HepG2 (cell line): ENCODE results near the gene ETHE1. TPM values are rescaled to one million over a fixed set of nuclear protein-coding genes. Genes with fewer than 3 reads are reported as not detected.

ENCODE experiments used
- ATAC-seq: fragments of 200-7000 bp; cut with Tn5 transposase; 3 replicates; pipeline ENCODE4 v1.9.1; 2020; ENCODE audit warnings: mild to moderate bottlenecking, moderate library complexity
- BruUV-seq: library from RNA; stranded (reverse); fragments of 400-500 nt; replicated peaks from 2 replicates; lab custom pipeline; 2021; lab: Mats Ljungman, UMichigan
- CTCF ChIA-PET: fragments of 300-600 bp; formaldehyde crosslinking; extraction: SDS; loops from one replicate; lab custom pipeline; 2021; ENCODE audit warnings: low total read pairs, inconsistent platforms, low intra/inter-chr PET ratio; lab: Yijun Ruan, JAX
- POLR2A ChIA-PET: fragments of 350-600 bp; sonication (Branson Sonifier 250); formaldehyde crosslinking; loops from one replicate; lab custom pipeline; 2020; ENCODE audit warnings: antibody characterized with exemption, inconsistent platforms; lab: Yijun Ruan, JAX
- DNase-seq: peaks from one replicate; pipeline ENCODE4 v3.0.0-alpha.2; 2015; ENCODE audit warnings: low spot score
- FAIRE-seq: peaks from 3 replicates; lab custom pipeline; 2011; peaks lifted over from hg19 to GRCh38; lab: Jason Lieb, UNC
- H2AFZ ChIP-seq: one replicate; pipeline ENCODE4 v1.6.1; 2011; ENCODE audit warnings: low read length, inconsistent platforms
- H3K27ac ChIP-seq: fragments of 300-600 bp; 3 replicates; pipeline ENCODE4 v1.8.0; 2011; ENCODE audit warnings: mixed run types, mild to moderate bottlenecking, mixed read lengths, low read length, inconsistent platforms; ENCODE audit not compliant: insufficient read depth; ENCODE audit errors: extremely low read length
- H3K27me3 ChIP-seq, 2 experiments: fragments of 200-600 bp in 1 of 2; 2 replicates in 1 of 2; 3 replicates in 1 of 2; pipeline versions ENCODE4 v1.6.0 to v1.8.0; 2011; ENCODE audit warnings: low read length in 2 of 2, mild to moderate bottlenecking in 2 of 2, moderate library complexity in 2 of 2, inconsistent platforms in 1 of 2; ENCODE audit not compliant: insufficient read depth in 2 of 2, control insufficient read depth in 1 of 2
- H3K36me3 ChIP-seq, 2 experiments: fragments of 200-600 bp in 1 of 2; replicated peaks in 1 of 2; 2 replicates in 1 of 2; 3 replicates in 1 of 2; pipeline versions ENCODE4 v1.5.1 to v1.8.0; 2011; ENCODE audit warnings: low read length in 2 of 2, inconsistent platforms in 1 of 2; ENCODE audit not compliant: insufficient read depth in 2 of 2, control insufficient read depth in 1 of 2
- H3K4me1 ChIP-seq: 2 replicates; pipeline ENCODE4 v1.5.1; 2012; ENCODE audit warnings: low read length, inconsistent platforms; ENCODE audit not compliant: insufficient read depth
- H3K4me2 ChIP-seq: 2 replicates; pipeline ENCODE4 v1.6.0; 2011; ENCODE audit warnings: low read depth, low read length, inconsistent platforms
- H3K4me3 ChIP-seq, 3 experiments: fragments of 200-600 bp in 1 of 3; sonication (generic), shearing (Covaris generic) in 1 of 3; replicated peaks in 1 of 3; 2 replicates each; pipeline ENCODE4 v1.5.1; 2011 to 2016; ENCODE audit warnings: low read length in 3 of 3, inconsistent platforms in 2 of 3, low read depth in 2 of 3, mild to moderate bottlenecking in 2 of 3, control low read depth in 1 of 3, mixed read lengths in 1 of 3; ENCODE audit not compliant: insufficient read depth in 1 of 3
- H3K79me2 ChIP-seq: one replicate; pipeline ENCODE4 v1.6.1; 2011; ENCODE audit warnings: low read length, inconsistent platforms; ENCODE audit not compliant: insufficient read depth
- H3K9ac ChIP-seq: 2 replicates; pipeline ENCODE4 v1.6.0; 2011; ENCODE audit warnings: mild to moderate bottlenecking, low read depth, low read length, inconsistent platforms; ENCODE audit not compliant: insufficient read depth
- H3K9me3 ChIP-seq: 2 replicates; pipeline ENCODE4 v1.5.1; 2012; ENCODE audit warnings: mild to moderate bottlenecking, low read length
- H4K20me1 ChIP-seq: 2 replicates; pipeline ENCODE4 v1.6.0; 2011; ENCODE audit warnings: inconsistent platforms, mild to moderate bottlenecking, low read length, moderate library complexity; ENCODE audit not compliant: insufficient read depth
- CHD4 ChIP-seq: fragments of 200-600 bp; sonication (generic); IDR thresholded peaks from 2 replicates; pipeline ENCODE4 v1.7.0; 2017; ENCODE audit warnings: mild to moderate bottlenecking, low read length, borderline replicate concordance
- KLF15 ChIP-seq: sonication (generic); formaldehyde crosslinking; IDR thresholded peaks from 2 replicates; pipeline ENCODE4 v1.8.1; 2023; ENCODE audit warnings: borderline replicate concordance, mild to moderate bottlenecking, inconsistent platforms, missing genetic modification reagents, mixed read lengths
- TCF7L2 ChIP-seq: IDR thresholded peaks from 2 replicates; pipeline ENCODE4 v1.6.1; 2011; ENCODE audit warnings: mild to moderate bottlenecking, low read depth, low read length, moderate library complexity
- ZNF121 ChIP-seq: sonication (generic); formaldehyde crosslinking; IDR thresholded peaks from 2 replicates; pipeline ENCODE4 v1.5.0; 2020; ENCODE audit warnings: mild to moderate bottlenecking, missing genetic modification reagents
- ZNF496 ChIP-seq: sonication (generic); formaldehyde crosslinking; IDR thresholded peaks from 2 replicates; pipeline ENCODE4 v1.8.1; 2023; ENCODE audit warnings: mild to moderate bottlenecking, moderate library complexity, missing genetic modification reagents; ENCODE audit not compliant: insufficient replicate concordance
- WGBS: methylation state at CpG from one replicate; pipeline ENCODE4 v1.1.6; 2017; ENCODE audit warnings: low lambda C conversion rate; 5-methylcytosine and 5-hydroxymethylcytosine counted together
- in situ Hi-C: cut with HindIII; loops from 2 replicates; pipeline ENCODE4 v1.10.0; 2017; ENCODE audit warnings: low pct_unique_long_range_greater_than_20kb; ENCODE audit not compliant: extremely low pct_ligation_motif_present
- intact Hi-C: fragments of 100-400 bp; cut with micrococcal nuclease; formaldehyde crosslinking; loops from one replicate; pipeline ENCODE4 v1.10.0; 2022; ENCODE audit not compliant: unreplicated experiment
- polyA plus RNA-seq, 8 experiments: library from polyadenylated mRNA; depleted of rRNA in 3 of 8; stranded (reverse) in 7 of 8; unstranded in 1 of 8; fragments of >200 nt; fragmentation: Illumina TruSeq in 4 of 8; extraction: Trizol in 4 of 8; gene quantifications; 2 replicates each; pipeline versions ENCODE4 v1.2.1 to v1.2.3, GENCODE V29; 2011 to 2016; ENCODE audit warnings: low read depth in 4 of 8, missing spikeins in 1 of 8, mixed read lengths in 1 of 8; ENCODE audit not compliant: insufficient read depth in 1 of 8
- total RNA-seq, 5 experiments: library from RNA; depleted of rRNA; stranded (reverse); fragments of >200 nt; fragmentation: Illumina TruSeq; extraction: Trizol; gene quantifications; 2 replicates each; pipeline ENCODE4 v1.2.3, GENCODE V29; 2016; ENCODE audit warnings: low read depth in 1 of 5
- TF ChIP-seq, protein P1 (sequence below), 2 experiments: fragments of 450-650 bp in 1 of 2; sonication (generic) in 1 of 2; formaldehyde crosslinking in 1 of 2; IDR thresholded peaks; 2 replicates each; pipeline versions ENCODE4 v1.6.1 to v1.8.0; 2016 to 2022; ENCODE audit warnings: antibody characterized with exemption in 1 of 2, mild to moderate bottlenecking in 1 of 2, missing genetic modification reagents in 1 of 2

Gene ETHE1
- total and polyA plus RNA-seq, 2 of the 13 experiments (the other 11 are each of a cell fraction or from before 2014, with no cell fraction given): 32.5 to 58.4 TPM

- in situ Hi-C loops (no loop called here), intact Hi-C loops (no loop called here)
- Histone ChIP-seq H3K4me3 (no peak overlapping the region), H3K79me2 (no peaks in the 10 kb centered on the region), H3K36me3 (peaks cover 4 to 9% of the 10 kb centered on the region in 2 experiments; a peak in 2 of 5 replicates), H3K4me2 (no peak overlapping the region), H3K9ac (no peak overlapping the region), H2AFZ (no peak overlapping the region), H3K9me3 (no peaks in the 10 kb centered on the region), H3K27ac (no peak overlapping the region), H3K4me1 (no peaks in the 10 kb centered on the region), H3K27me3 (no peaks in the 10 kb centered on the region), H4K20me1 (no peaks in the 10 kb centered on the region)
- ChIA-PET POLR2A (interaction anchor here (0.7 to 1.8 kb wide), 4 partner anchors 9 to 14 kb away, joined by 3 to 6 read pairs (median 4); no protein-coding TSS in a partner anchor), CTCF (no interaction called here)
- DNase-seq: no peak
- 95% methylated on average over 7 of the region's 7 CpGs for WGBS
- TF ChIP-seq ZNF121 (CRISPR knock-in tag): peak; percentile 46; the same call in 1 of the 2 replicates
- no peak for TF ChIP-seq ZNF496 (CRISPR knock-in tag)
- TF ChIP-seq CHD4: no peak
- FAIRE-seq: no peak
- BruUV-seq: no TSS peak
- ATAC-seq: no peak
Measured at GRCh38 chr19:43489979-43490599, 36.9 kb downstream of the ETHE1 start.

DNA sequence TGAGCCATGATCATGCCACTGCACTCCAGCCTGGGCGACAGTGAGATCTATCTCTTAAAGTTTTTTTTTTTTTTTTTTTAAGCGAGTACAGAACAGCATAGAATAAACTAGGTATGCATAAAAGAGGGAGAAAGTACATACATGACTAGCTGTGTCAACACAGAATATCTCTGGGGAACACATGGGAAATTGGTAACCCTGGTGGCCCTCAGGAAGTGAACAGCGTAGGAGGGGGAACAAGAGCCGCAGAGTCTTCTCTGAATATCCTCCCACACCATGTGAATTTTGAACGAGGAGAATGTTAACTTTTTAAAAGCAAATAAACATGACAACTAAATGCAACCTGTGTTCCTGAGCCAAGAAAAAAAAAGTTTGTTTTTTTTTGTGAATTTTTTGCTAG, 37.7 kb downstream of the ETHE1 start:
- Histone ChIP-seq H3K9me3 (no peaks in the 10 kb centered on the region), H3K4me2 (no peak overlapping the region), H3K27me3 (no peaks in the 10 kb centered on the region), H3K4me3 (no peak overlapping the region), H3K27ac (no peak overlapping the region), H3K9ac (no peak overlapping the region), H4K20me1 (no peaks in the 10 kb centered on the region), H3K79me2 (no peaks in the 10 kb centered on the region), H3K4me1 (no peaks in the 10 kb centered on the region), H3K36me3 (peaks cover 3 to 4% of the 10 kb centered on the region in 2 experiments; a peak in 1 of 5 replicates), H2AFZ (no peak overlapping the region)
- POLR2A ChIA-PET: interaction anchor here (0.7 kb wide), 1 partner anchor 15 kb away, joined by 4 read pairs; no protein-coding TSS in a partner anchor
- 81% methylated on average over 5 of the region's 5 CpGs for WGBS
- no peak for FAIRE-seq
- intact Hi-C loops (no loop called here), in situ Hi-C loops (no loop called here)
- BruUV-seq: no TSS peak
- CTCF ChIA-PET: no interaction called here
- DNase-seq: no peak
- TF ChIP-seq KLF15 (CRISPR knock-in tag) (no peak), TCF7L2 (no peak)
- TF ChIP-seq, protein P1, sequence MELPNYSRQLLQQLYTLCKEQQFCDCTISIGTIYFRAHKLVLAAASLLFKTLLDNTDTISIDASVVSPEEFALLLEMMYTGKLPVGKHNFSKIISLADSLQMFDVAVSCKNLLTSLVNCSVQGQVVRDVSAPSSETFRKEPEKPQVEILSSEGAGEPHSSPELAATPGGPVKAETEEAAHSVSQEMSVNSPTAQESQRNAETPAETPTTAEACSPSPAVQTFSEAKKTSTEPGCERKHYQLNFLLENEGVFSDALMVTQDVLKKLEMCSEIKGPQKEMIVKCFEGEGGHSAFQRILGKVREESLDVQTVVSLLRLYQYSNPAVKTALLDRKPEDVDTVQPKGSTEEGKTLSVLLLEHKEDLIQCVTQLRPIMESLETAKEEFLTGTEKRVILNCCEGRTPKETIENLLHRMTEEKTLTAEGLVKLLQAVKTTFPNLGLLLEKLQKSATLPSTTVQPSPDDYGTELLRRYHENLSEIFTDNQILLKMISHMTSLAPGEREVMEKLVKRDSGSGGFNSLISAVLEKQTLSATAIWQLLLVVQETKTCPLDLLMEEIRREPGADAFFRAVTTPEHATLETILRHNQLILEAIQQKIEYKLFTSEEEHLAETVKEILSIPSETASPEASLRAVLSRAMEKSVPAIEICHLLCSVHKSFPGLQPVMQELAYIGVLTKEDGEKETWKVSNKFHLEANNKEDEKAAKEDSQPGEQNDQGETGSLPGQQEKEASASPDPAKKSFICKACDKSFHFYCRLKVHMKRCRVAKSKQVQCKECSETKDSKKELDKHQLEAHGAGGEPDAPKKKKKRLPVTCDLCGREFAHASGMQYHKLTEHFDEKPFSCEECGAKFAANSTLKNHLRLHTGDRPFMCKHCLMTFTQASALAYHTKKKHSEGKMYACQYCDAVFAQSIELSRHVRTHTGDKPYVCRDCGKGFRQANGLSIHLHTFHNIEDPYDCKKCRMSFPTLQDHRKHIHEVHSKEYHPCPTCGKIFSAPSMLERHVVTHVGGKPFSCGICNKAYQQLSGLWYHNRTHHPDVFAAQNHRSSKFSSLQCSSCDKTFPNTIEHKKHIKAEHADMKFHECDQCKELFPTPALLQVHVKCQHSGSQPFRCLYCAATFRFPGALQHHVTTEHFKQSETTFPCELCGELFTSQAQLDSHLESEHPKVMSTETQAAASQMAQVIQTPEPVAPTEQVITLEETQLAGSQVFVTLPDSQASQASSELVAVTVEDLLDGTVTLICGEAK (IDR thresholded peaks at IDR 0.05): no peak
- TF ChIP-seq, protein P1 (CRISPR knock-in tag; IDR thresholded peaks at IDR 0.05): no peak
- ATAC-seq: no peak
